ENCODE data around the gene IFI27L1. TPM values are rescaled to one million over a fixed set of nuclear protein-coding genes. Genes with fewer than 3 reads are reported as not detected.

The IFI27L1 gene
- total RNA-seq, 1 donor, result 9.9 TPM

- TF ChIP-seq CTCF (IDR thresholded peaks at IDR 0.05; ENCODE audit: insufficient read depth, low read depth, low read length), result no peak
- no peak for DNase-seq (ENCODE audit: low read depth)
- H3K4me3 ChIP-seq (ENCODE audit: low read depth, low read length), result peak overlapping the region; percentile 82
Observed at GRCh38 chr14:94128216-94128839, 47.2 kb downstream of the IFI27L1 start.

DNA sequence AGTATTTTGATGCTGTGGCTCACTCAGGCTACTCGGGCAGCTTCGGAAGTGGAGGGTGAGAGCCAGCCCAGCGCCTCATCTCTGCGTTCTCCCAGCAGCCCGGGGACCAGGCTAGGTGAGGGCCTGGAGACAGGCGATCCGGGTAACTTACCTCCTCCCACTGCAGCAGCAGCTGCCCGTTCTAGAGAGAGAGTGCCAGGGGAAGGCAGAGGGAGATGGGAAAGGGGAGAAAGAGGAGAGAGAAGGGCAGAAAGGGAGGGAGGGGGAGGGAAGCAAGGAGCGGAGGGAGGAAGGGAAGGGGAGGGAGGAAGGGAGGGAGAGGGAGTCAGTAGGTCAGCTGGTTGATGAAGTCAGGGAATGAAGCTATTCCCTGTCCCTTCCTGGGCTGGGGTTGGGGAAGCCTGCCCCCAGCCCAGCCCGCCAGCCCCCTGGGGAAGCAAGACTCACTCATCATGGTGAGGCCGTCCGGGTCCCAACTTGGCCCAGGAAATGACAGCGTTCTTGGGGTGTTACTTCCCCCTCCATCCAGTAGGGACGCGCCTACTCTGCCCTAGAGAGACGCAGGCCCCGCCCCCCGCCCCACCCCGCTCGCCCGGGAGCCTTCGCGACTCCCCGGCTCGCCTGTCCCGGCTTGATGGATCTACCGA lies 48.1 kb downstream of the IFI27L1 start, which contains the start of gene IFI27L2:
IFI27L2 (minus strand) TSS at position 494 of the 647 bp plus-strand sequence; CDS start at position 454, 40 bp downstream.
- TF ChIP-seq CTCF (IDR thresholded peaks at IDR 0.05; ENCODE audit: insufficient read depth, low read depth, low read length), result peak; percentile 30
- peak; percentile 83 for DNase-seq (ENCODE audit: low read depth)
- H3K4me3 ChIP-seq (ENCODE audit: low read depth, low read length), result peak within 1 kb of the TSS; percentile 82

DNA sequence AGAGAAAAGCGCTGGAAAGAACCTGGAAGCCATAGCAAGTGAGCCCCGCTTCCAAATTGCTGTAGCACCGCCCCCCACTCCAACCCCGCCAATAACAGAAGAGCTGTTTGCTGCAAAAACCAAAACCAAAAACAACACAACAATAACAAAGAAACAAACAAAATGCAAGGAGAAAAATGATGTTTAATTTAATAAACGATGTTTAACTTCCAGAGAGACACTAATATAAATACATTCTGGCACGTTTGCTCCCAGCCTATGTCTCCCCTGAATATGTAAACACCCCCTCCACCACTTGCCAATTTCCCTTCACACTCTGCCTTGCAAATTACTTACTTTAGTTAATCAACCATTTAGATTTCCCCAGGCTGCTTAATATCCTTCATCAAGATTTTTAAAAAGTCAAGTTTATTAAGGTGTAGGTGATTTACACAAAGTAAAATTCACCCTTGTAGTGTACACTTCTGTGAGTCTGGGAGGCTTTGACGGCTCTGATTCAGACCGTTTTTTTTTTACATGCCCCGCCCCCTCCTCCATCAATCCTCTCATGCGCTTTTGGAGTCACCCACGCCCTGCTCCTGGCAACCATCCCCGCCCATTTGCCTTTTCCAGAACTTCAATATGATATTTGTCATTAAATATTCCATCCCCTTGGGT lies 48.8 kb downstream of the IFI27L1 start:
- no peak for TF ChIP-seq CTCF (IDR thresholded peaks at IDR 0.05; ENCODE audit: insufficient read depth, low read depth, low read length)
- peak; percentile 37 for DNase-seq (ENCODE audit: low read depth)
- peak overlapping the region; percentile 82 for H3K4me3 ChIP-seq (ENCODE audit: low read depth, low read length)

- DNase-seq (ENCODE audit: low read depth), result peak; percentile 75
- peak; percentile 75 for TF ChIP-seq CTCF (IDR thresholded peaks at IDR 0.05; ENCODE audit: insufficient read depth, low read depth, low read length)
Observed at GRCh38 chr14:94132285-94132887, 51.3 kb downstream of the IFI27L1 start.

DNA sequence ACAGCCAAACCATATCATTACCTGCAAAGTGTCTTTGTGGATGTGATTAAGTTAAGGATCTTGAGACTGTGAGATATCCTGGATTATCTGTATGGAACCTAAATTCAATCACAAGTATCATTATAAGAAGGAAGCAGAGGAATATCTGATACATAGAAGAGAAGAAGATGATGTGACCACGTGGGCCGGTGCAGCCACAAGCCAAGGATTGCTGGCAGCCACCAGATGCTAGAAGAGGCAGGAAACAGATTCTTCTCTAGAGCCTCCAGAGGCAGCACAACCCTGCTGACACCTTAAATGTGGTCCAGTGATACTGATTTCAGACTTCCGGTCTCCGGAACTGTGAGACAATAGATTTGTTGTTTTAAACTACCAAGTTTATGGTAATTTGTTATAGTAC lies 54.4 kb downstream of the IFI27L1 start:
- TF ChIP-seq CTCF (IDR thresholded peaks at IDR 0.05; ENCODE audit: insufficient read depth, low read depth, low read length), result no peak
- no peak for DNase-seq (ENCODE audit: low read depth)
- H3K4me3 ChIP-seq (ENCODE audit: low read depth, low read length), result no peak overlapping the region

More at GRCh38 chr14:94132285-94132887, 51.3 kb downstream of the IFI27L1 start:
- H3K4me3 ChIP-seq (ENCODE audit: low read depth, low read length), result no peak overlapping the region

GRCh38 chr14:94136575-94137331 lies 55.6 kb downstream of the IFI27L1 start:
- H3K4me3 ChIP-seq (ENCODE audit: low read depth, low read length), result no peak overlapping the region
- peak; percentile 85 for DNase-seq (ENCODE audit: low read depth)
- TF ChIP-seq CTCF (IDR thresholded peaks at IDR 0.05; ENCODE audit: insufficient read depth, low read depth, low read length), result peak; percentile 99
